ENCODE data around the gene RASAL2.

DNA sequence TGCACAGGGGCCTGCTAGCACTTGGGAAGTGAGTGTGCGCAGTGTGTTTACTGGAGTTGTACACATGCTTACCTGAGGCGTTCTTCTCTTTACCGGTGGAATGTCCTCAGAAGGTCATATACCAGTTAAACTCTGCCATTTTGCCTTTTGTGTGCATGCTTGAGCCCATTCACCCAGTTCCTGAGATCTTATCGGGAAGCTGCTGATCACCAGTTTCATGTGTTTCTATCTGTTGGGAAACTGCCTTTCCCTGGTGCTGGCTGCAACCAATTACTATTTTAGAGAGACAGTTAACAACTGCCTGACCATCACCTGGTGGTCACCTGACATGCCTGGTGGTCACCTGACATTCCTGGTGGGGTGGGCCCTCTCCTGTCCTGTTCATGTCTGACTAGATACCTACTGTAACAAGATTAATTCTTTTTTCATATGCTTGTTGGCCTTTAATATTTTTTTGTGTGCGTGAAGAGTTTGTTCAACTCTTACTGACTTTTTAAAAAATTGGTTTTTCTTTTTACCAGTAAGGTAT is 137.0 kb downstream of the RASAL2 start:
- TF ChIP-seq, protein P1, sequence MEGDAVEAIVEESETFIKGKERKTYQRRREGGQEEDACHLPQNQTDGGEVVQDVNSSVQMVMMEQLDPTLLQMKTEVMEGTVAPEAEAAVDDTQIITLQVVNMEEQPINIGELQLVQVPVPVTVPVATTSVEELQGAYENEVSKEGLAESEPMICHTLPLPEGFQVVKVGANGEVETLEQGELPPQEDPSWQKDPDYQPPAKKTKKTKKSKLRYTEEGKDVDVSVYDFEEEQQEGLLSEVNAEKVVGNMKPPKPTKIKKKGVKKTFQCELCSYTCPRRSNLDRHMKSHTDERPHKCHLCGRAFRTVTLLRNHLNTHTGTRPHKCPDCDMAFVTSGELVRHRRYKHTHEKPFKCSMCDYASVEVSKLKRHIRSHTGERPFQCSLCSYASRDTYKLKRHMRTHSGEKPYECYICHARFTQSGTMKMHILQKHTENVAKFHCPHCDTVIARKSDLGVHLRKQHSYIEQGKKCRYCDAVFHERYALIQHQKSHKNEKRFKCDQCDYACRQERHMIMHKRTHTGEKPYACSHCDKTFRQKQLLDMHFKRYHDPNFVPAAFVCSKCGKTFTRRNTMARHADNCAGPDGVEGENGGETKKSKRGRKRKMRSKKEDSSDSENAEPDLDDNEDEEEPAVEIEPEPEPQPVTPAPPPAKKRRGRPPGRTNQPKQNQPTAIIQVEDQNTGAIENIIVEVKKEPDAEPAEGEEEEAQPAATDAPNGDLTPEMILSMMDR (IDR thresholded peaks at IDR 0.05) = no peak
- no peak for TF ChIP-seq POLR2A (IDR thresholded peaks at IDR 0.05)
